Lower leg skin (tissue), 4 donors: Measurements from ENCODE around the gene NBAS. TPM values are rescaled to one million over a fixed set of nuclear protein-coding genes. Genes with fewer than 3 reads are reported as not detected.

Experiments
- DNase-seq, 2 donors: peaks; one replicate each; pipeline ENCODE4 v3.0.0-alpha.2; 2019; ENCODE audit warnings: low spot score in 2 of 2
- H3K4me3 ChIP-seq: fragments of 200-600 bp; sonication (generic); 2 replicates; pipeline ENCODE4 v1.5.1; 2017; ENCODE audit warnings: mild to moderate bottlenecking, low read depth; ENCODE audit not compliant: poor library complexity, severe bottlenecking
- POLR2A ChIP-seq, 2 donors: fragments of 450-650 bp; IDR thresholded peaks; one replicate each; pipeline ENCODE4 v1.6.1; 2016 to 2017; ENCODE audit warnings: antibody characterized with exemption in 2 of 2, mild to moderate bottlenecking in 1 of 2, moderate library complexity in 1 of 2
- WGBS, 2 donors: methylation state at CpG; one replicate each; pipeline ENCODE4 v1.1.5; 2018; 5-methylcytosine and 5-hydroxymethylcytosine counted together
- intact Hi-C: fragments of 100-400 bp; cut with DNase I; formaldehyde crosslinking; loops from one replicate; pipeline ENCODE4 v1.15.0; 2023; ENCODE audit warnings: low total_unique reads
- total RNA-seq, 4 donors: library from RNA; depleted of rRNA; stranded (reverse); fragments of >200 nt; gene quantifications; one replicate each; pipeline ENCODE4 v1.1.0, GENCODE V29; 2016
- TF ChIP-seq, protein P1 (sequence below), 3 donors: fragments of 450-650 bp; IDR thresholded peaks; one replicate each; pipeline ENCODE4 v1.5.1; 2016; ENCODE audit warnings: antibody characterized with exemption in 3 of 3, mild to moderate bottlenecking in 3 of 3, moderate library complexity in 2 of 3

Gene NBAS
- total RNA-seq, 4 donors from 2014 or later: 26.6 to 40.2 (median 38.3) TPM

DNA sequence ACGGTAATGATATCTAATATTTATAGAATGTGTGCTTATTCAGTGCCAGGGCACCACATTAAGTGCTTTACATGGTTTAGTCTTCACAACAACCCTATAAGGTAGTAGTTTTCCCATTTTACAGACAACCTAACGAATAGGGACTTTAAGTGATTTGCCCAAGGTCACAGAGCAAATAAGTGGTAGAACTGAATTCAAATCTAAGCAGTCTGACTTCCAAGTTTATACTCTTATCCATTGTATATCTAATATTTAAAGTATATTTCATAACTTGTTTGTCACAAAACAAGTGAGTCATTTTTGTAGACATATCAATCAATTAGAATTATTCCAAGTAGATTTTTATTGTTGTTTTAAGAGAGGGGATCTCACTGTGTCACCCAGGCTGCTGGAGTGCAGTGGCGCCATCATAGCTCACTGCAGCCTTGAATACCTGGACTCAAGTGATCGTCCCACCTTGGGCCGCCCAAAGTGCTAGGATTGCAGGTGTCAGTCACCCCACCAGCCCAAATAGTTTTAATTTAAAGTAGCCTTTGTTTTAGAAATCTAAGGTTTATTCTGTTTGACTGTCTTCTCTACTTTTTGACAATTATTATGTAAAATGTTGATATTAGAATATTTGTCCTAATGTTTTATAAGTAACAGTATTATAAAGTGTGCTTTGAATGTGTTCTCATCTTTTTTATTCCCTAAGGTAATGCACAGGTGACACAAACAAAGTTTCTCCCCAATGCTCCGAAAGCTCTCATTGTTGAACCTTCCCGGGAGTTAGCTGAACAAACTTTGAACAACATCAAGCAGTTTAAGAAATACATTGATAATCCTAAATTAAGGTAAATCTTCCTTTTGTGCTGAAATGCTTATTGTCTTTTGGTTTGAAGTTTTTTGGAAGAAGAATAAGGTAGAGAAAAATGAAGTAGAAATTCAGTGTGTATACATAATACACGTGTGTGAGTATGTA, 45.6 kb upstream of the NBAS start:
- TF ChIP-seq, protein P1, sequence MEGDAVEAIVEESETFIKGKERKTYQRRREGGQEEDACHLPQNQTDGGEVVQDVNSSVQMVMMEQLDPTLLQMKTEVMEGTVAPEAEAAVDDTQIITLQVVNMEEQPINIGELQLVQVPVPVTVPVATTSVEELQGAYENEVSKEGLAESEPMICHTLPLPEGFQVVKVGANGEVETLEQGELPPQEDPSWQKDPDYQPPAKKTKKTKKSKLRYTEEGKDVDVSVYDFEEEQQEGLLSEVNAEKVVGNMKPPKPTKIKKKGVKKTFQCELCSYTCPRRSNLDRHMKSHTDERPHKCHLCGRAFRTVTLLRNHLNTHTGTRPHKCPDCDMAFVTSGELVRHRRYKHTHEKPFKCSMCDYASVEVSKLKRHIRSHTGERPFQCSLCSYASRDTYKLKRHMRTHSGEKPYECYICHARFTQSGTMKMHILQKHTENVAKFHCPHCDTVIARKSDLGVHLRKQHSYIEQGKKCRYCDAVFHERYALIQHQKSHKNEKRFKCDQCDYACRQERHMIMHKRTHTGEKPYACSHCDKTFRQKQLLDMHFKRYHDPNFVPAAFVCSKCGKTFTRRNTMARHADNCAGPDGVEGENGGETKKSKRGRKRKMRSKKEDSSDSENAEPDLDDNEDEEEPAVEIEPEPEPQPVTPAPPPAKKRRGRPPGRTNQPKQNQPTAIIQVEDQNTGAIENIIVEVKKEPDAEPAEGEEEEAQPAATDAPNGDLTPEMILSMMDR (IDR thresholded peaks at IDR 0.05): no peak
- TF ChIP-seq POLR2A (IDR thresholded peaks at IDR 0.05): no peak
- no peak for DNase-seq
- intact Hi-C loops: no loop called here
- no peak overlapping the region for H3K4me3 ChIP-seq
- WGBS, 2 donors: 90 to 92% methylated on average over 8 of the region's 8 CpGs

GRCh38 chr2:15605721-15606120, 44.6 kb upstream of the NBAS start:
- WGBS, 2 donors: 39 to 69% methylated on average over 1 of the region's 1 CpG
- H3K4me3 ChIP-seq: no peak overlapping the region
- intact Hi-C loops: no loop called here
- TF ChIP-seq, protein P1 (IDR thresholded peaks at IDR 0.05): no peak
- no peak for TF ChIP-seq POLR2A (IDR thresholded peaks at IDR 0.05)
- no peak for DNase-seq

GRCh38 chr2:15603948-15604347, 42.8 kb upstream of the NBAS start:
- TF ChIP-seq, protein P1 (IDR thresholded peaks at IDR 0.05): no peak
- TF ChIP-seq POLR2A (IDR thresholded peaks at IDR 0.05): no peak
- no peak for DNase-seq
- WGBS, 2 donors: 95 to 96% methylated on average over 2 of the region's 2 CpGs
- intact Hi-C loops: no loop called here
- no peak overlapping the region for H3K4me3 ChIP-seq

DNA sequence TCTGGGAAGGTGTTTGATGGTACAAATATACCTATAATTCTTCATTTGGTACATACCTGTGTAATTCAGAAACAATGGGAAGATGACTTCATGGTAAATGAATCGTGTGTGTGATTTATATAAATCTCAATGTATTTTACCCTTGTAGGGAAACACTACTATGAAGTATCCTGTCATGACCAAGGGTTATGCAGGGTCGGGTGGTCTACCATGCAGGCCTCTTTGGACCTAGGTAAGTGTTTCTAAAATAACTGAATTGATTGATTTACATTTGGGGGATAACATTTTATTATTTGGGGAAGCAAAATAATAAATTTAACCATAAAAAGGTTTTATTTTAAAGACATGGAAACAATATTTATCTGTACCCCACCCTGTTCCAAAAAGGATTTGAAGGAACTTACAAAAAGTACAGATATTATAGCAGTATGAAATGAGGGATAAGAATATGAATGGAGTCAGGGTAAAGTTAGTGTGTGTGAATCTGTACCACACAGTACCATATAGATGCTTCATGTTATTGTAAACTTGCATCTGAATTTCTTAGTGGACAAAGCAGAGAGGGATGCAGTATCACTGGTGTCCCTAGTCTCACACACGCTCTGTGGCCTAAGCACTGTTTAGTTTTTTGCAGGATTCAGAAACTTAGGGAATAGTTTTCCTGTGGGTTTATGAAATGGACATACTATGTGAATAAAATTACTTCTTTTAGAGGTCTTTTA, 42.1 kb upstream of the NBAS start:
- DNase-seq: no peak
- TF ChIP-seq POLR2A (IDR thresholded peaks at IDR 0.05): no peak
- TF ChIP-seq, protein P1 (IDR thresholded peaks at IDR 0.05): no peak
- intact Hi-C loops: no loop called here
- H3K4me3 ChIP-seq: no peak overlapping the region
- 92 to 93% methylated on average over 3 of the region's 3 CpGs for WGBS, 2 donors

DNA sequence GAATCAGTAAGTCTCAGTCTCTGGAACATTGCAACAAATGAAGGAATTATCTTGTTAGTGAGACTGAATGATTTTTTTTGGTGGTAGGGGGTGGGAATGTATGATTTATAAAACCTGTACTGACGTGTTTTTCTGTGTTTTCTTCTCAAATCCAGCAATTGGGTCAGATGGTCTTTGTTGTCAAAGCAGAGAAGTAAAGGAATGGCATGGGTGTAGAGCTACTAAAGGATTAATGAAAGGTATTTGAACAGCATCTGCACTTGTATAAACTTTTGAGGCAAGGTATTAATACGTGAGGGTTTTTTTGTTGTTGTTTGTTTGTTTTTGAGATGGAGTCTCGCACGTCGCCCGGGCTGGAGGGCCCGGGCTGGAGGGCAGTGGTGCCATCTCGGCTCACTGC, 41.3 kb upstream of the NBAS start:
- intact Hi-C loops: no loop called here
- WGBS, 2 donors: 94% methylated on average over 8 of the region's 8 CpGs
- no peak for TF ChIP-seq POLR2A (IDR thresholded peaks at IDR 0.05)
- TF ChIP-seq, protein P1 (IDR thresholded peaks at IDR 0.05): no peak
- H3K4me3 ChIP-seq: no peak overlapping the region
- no peak for DNase-seq
